ENCODE data around the gene FBXL17.

FBXL17 gene

GRCh38 chr5:107982703-107983425 is 399.0 kb downstream of the FBXL17 start:
- no peak for DNase-seq

GRCh38 chr5:107980923-107981692 is 400.8 kb downstream of the FBXL17 start:
- DNase-seq = no peak

- DNase-seq = no peak
Measured at GRCh38 chr5:107979900-107980299, 402.0 kb downstream of the FBXL17 start.

- DNase-seq = no peak
Measured at GRCh38 chr5:107979291-107979690, 402.6 kb downstream of the FBXL17 start.

- DNase-seq = no peak
Measured at GRCh38 chr5:107977550-107978071, 404.3 kb downstream of the FBXL17 start.

GRCh38 chr5:107975568-107975967 is 406.3 kb downstream of the FBXL17 start:
- DNase-seq = no peak

GRCh38 chr5:107971846-107972245 is 410.1 kb downstream of the FBXL17 start:
- no peak for DNase-seq

- DNase-seq = no peak
Measured at GRCh38 chr5:107969847-107970246, 412.1 kb downstream of the FBXL17 start.

- DNase-seq = no peak
Measured at GRCh38 chr5:107968998-107969397, 412.9 kb downstream of the FBXL17 start.

- DNase-seq = no peak
Measured at GRCh38 chr5:107968406-107968843, 413.5 kb downstream of the FBXL17 start.

- no peak for DNase-seq
Measured at GRCh38 chr5:107966201-107966600, 415.7 kb downstream of the FBXL17 start.

GRCh38 chr5:107964722-107965121 is 417.2 kb downstream of the FBXL17 start:
- no peak for DNase-seq

GRCh38 chr5:107959573-107960279 is 422.2 kb downstream of the FBXL17 start:
- no peak for DNase-seq

GRCh38 chr5:107958861-107959260 is 423.0 kb downstream of the FBXL17 start:
- no peak for DNase-seq

GRCh38 chr5:107958432-107958831 is 423.5 kb downstream of the FBXL17 start:
- DNase-seq = no peak

GRCh38 chr5:107957051-107957450 is 424.8 kb downstream of the FBXL17 start:
- no peak for DNase-seq

GRCh38 chr5:107955321-107955720 is 426.6 kb downstream of the FBXL17 start:
- DNase-seq = no peak

GRCh38 chr5:107954254-107954653 is 427.6 kb downstream of the FBXL17 start:
- DNase-seq = no peak

GRCh38 chr5:107952450-107952849 is 429.4 kb downstream of the FBXL17 start:
- DNase-seq = no peak

- no peak for DNase-seq
Measured at GRCh38 chr5:107951309-107951708, 430.6 kb downstream of the FBXL17 start.

GRCh38 chr5:107950776-107951175 is 431.1 kb downstream of the FBXL17 start:
- no peak for DNase-seq

- no peak for DNase-seq
Measured at GRCh38 chr5:107949688-107950341, 432.1 kb downstream of the FBXL17 start.

GRCh38 chr5:107948377-107948776 is 433.5 kb downstream of the FBXL17 start:
- DNase-seq = peak; percentile 21

Measured in NCI-H2107 (cell line).